Stimulated activated CD4-positive, alpha-beta T cell treated with anti-CD3 and anti-CD28 coated beads, Interleukin-15, amount 100 ng/mL, for 1 hour (primary cell): ENCODE measurements around the gene ADGRV1.
"Not testable (repeated sequence)": the region's sequence is repeated elsewhere in the genome, so short reads cannot be mapped to it uniquely, and the experiment has no call there.

Experiments used
- DNase-seq, 2 donors: peaks; one replicate each; pipeline ENCODE4 v3.0.0-alpha.2; 2020; ENCODE audit warnings: low read depth in 1 of 2, low spot score in 1 of 2

Gene ADGRV1

GRCh38 chr5:90802474-90803317 lies 244.1 kb downstream of the ADGRV1 start:
- DNase-seq, result no peak

- DNase-seq, result no peak
Measured at GRCh38 chr5:90803381-90803780, 244.8 kb downstream of the ADGRV1 start.

- DNase-seq, result no peak
Measured at GRCh38 chr5:90803876-90804275, 245.3 kb downstream of the ADGRV1 start.

GRCh38 chr5:90807496-90807895 lies 248.9 kb downstream of the ADGRV1 start:
- DNase-seq, result no peak

GRCh38 chr5:90809311-90810056 lies 250.9 kb downstream of the ADGRV1 start:
- DNase-seq, result no peak

- DNase-seq, result no peak
Measured at GRCh38 chr5:90810211-90810610, 251.6 kb downstream of the ADGRV1 start.

GRCh38 chr5:90813392-90813791 lies 254.8 kb downstream of the ADGRV1 start:
- DNase-seq, result no peak

GRCh38 chr5:90822062-90822461 lies 263.5 kb downstream of the ADGRV1 start:
- DNase-seq, result not testable (repeated sequence)

GRCh38 chr5:90824436-90824835 lies 265.8 kb downstream of the ADGRV1 start:
- DNase-seq, result no peak

GRCh38 chr5:90830058-90830457 lies 271.5 kb downstream of the ADGRV1 start:
- DNase-seq, result no peak

GRCh38 chr5:90833753-90834152 lies 275.2 kb downstream of the ADGRV1 start:
- no peak for DNase-seq

GRCh38 chr5:90834711-90835110 lies 276.1 kb downstream of the ADGRV1 start:
- DNase-seq, result no peak

- no peak for DNase-seq
Measured at GRCh38 chr5:90843443-90843842, 284.8 kb downstream of the ADGRV1 start.

- DNase-seq, result no peak
Measured at GRCh38 chr5:90844931-90845330, 286.3 kb downstream of the ADGRV1 start.

GRCh38 chr5:90845723-90846554 lies 287.3 kb downstream of the ADGRV1 start:
- no peak for DNase-seq

- not testable (repeated sequence) for DNase-seq
Measured at GRCh38 chr5:90847606-90848005, 289.0 kb downstream of the ADGRV1 start.

GRCh38 chr5:90849939-90850338 lies 291.3 kb downstream of the ADGRV1 start:
- no peak for DNase-seq

- no peak for DNase-seq
Measured at GRCh38 chr5:90852531-90852930, 293.9 kb downstream of the ADGRV1 start.

- no peak for DNase-seq
Measured at GRCh38 chr5:90853750-90854149, 295.2 kb downstream of the ADGRV1 start.

GRCh38 chr5:90854169-90854568 lies 295.6 kb downstream of the ADGRV1 start:
- DNase-seq, result no peak

- DNase-seq, result no peak
Measured at GRCh38 chr5:90855296-90856010, 296.9 kb downstream of the ADGRV1 start.
